ENCODE data around the gene OPN4. TPM values are rescaled to one million over a fixed set of nuclear protein-coding genes. Genes with fewer than 3 reads are reported as not detected.
A peak's percentile ranks its signal among the peaks of the same experiment; 100 is the strongest.

The OPN4 gene
- total and polyA plus RNA-seq, 9 of the 15 experiments (the other 6 are each of a cell fraction or from before 2014, with no cell fraction given) = not detected

DNA sequence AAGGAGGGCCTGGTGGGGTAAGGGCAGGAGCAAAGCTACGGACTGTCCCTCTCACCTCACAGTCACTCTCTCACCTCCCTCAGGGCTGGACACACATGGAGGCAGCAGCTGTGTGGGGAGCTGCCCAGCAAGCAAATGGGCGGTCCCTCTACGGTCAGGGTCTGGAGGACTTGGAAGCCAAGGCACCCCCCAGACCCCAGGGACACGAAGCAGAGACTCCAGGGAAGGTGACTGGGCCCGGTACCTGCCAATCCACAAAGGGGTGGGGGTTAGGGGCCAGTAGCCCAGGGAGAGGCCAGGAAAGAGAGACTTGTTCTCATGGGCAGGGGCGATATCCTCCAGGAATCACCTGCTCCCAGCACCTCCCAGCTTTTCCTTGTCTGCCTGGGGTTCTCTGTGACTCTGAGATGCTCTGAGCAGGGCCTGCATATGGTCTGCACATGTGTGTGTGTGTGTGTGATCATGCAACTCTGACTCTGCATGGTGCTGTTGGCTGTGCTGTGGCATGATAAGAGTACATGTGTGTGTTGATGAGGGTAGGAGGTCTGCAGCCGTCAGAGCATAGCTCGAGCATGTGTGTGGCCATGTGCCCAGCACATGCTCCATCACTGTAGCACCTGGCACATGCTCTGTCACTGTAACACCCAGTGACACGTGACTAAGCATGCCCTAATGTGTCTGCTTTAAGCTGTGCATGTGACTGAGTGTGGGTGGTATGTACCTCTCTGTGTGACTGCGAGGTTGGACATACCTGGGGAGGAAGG, 9.4 kb downstream of the OPN4 start:
- Histone ChIP-seq H3K27me3 (ENCODE audit: control insufficient read depth in 2 of 2, insufficient read depth in 2 of 2, low read length in 2 of 2) (peaks cover 8 to 91% of the 10 kb centered on the region in 2 experiments; a peak in 4 of 5 replicates), H3K9me3 (replicated peaks; ENCODE audit: control insufficient read depth, insufficient read depth, low read depth, low read length) (no peaks in the 10 kb centered on the region), H3K36me3 (ENCODE audit: control insufficient read depth, insufficient read depth, low read length) (no peaks in the 10 kb centered on the region), H3K27ac (ENCODE audit: extremely low read depth, low read depth, low read length) (no peak overlapping the region), H3K9ac (ENCODE audit: insufficient read depth in 1 of 2, low read depth in 2 of 2, low read length in 2 of 2) (no peak overlapping the region), H3K4me1 (replicated peaks in 1 of 2; ENCODE audit: control insufficient read depth in 2 of 2, insufficient read depth in 2 of 2, low read length in 2 of 2) (peaks cover 0 to 9% of the 10 kb centered on the region in 2 experiments; a peak in 2 of 5 replicates), H3K79me2 (ENCODE audit: control insufficient read depth, insufficient read depth, low read length) (no peaks in the 10 kb centered on the region), H3K4me2 (ENCODE audit: insufficient read depth, low read length) (no peak overlapping the region), H3K4me3 (no peak overlapping the region), H2AFZ (ENCODE audit: low read depth, low read length) (no peak overlapping the region), H4K20me1 (replicated peaks; ENCODE audit: control insufficient read depth, insufficient read depth, low read length) (no peaks in the 10 kb centered on the region), H3K9me1 (ENCODE audit: control insufficient read depth, insufficient read depth, low read length) (no peaks in the 10 kb centered on the region)
- no TSS peak for BruUV-seq (replicated peaks)
- in situ Hi-C loops (cut with MboI) (no loop called here), intact Hi-C loops (cut with micrococcal nuclease) (no loop called here)
- POLR2A ChIA-PET = interaction anchor here (0.6 to 0.8 kb wide), 2 partner anchors 11 to 21 kb away, joined by 3 read pairs; no protein-coding TSS in a partner anchor
- WGBS (ENCODE audit: insufficient coverage, low coverage, missing lambda C conversion rate) = 5% methylated on average over 7 of the region's 10 CpGs
- no peak for FAIRE-seq
- CTCF ChIA-PET (ENCODE audit: low intra/inter-chr PET ratio) = no interaction called here
- TF ChIP-seq NELFE (IDR thresholded peaks at IDR 0.05; ENCODE audit: insufficient read depth, insufficient read length) (no peak), SMARCA5 (IDR thresholded peaks at IDR 0.05) (no peak), TGIF2 (CRISPR knock-in tag; IDR thresholded peaks at IDR 0.05) (no peak), ZNF253 (CRISPR knock-in tag; conservative IDR thresholded peaks at IDR 0.05) (no peak), SMARCB1 (IDR thresholded peaks at IDR 0.05; ENCODE audit: insufficient read length, low read depth) (no peak)
- TF ChIP-seq, protein P1, sequence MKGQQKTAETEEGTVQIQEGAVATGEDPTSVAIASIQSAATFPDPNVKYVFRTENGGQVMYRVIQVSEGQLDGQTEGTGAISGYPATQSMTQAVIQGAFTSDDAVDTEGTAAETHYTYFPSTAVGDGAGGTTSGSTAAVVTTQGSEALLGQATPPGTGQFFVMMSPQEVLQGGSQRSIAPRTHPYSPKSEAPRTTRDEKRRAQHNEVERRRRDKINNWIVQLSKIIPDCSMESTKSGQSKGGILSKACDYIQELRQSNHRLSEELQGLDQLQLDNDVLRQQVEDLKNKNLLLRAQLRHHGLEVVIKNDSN (CRISPR knock-in tag; IDR thresholded peaks at IDR 0.05) = peak; percentile 31; the same call in 1 of the 2 replicates
- TF ChIP-seq, protein P2, sequence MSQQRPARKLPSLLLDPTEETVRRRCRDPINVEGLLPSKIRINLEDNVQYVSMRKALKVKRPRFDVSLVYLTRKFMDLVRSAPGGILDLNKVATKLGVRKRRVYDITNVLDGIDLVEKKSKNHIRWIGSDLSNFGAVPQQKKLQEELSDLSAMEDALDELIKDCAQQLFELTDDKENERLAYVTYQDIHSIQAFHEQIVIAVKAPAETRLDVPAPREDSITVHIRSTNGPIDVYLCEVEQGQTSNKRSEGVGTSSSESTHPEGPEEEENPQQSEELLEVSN (IDR thresholded peaks at IDR 0.05; ENCODE audit: borderline replicate concordance in 1 of 2, extremely low read depth in 1 of 2, insufficient read depth in 1 of 2, insufficient read length in 1 of 2, low read depth in 1 of 2, low read length in 1 of 2, poor library complexity in 1 of 2, severe bottlenecking in 1 of 2) = peak in 1 of 2 experiments; percentile 11
- TF ChIP-seq, protein P3, sequence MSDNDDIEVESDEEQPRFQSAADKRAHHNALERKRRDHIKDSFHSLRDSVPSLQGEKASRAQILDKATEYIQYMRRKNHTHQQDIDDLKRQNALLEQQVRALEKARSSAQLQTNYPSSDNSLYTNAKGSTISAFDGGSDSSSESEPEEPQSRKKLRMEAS (CRISPR knock-in tag; IDR thresholded peaks at IDR 0.05) = peak; percentile 69
- DNase-seq (ENCODE audit: extremely low read depth in 1 of 4, low spot score in 3 of 4) = no peak
- no peak for ATAC-seq
